Activated naive CD4-positive, alpha-beta T cell treated with anti-CD3 and anti-CD28 coated beads, Interleukin-2, amount 10 ng/mL, durations not matched to agents 7 days and 5 days (primary cell): ENCODE data around the gene HOXC6.
A peak's percentile ranks its signal among the peaks of the same experiment; 100 is the strongest.

ENCODE experiments used
- CTCF ChIA-PET: fragments of 350-600 bp; sonication (Branson Sonifier 250); formaldehyde crosslinking; loops from one replicate; lab custom pipeline; 2021; ENCODE audit warnings: antibody characterized with exemption; lab: Charles Lee
- DNase-seq: peaks from one replicate; pipeline ENCODE4 v3.0.0-alpha.2; 2020
- H3K27ac Mint-ChIP-seq: one replicate; pipeline ENCODE4 v1.8.0; 2021; ENCODE audit warnings: mild to moderate bottlenecking, moderate library complexity, mixed read lengths
- H3K27me3 Mint-ChIP-seq: one replicate; pipeline ENCODE4 v1.8.0; 2021; ENCODE audit warnings: mild to moderate bottlenecking, mixed read lengths
- H3K36me3 Mint-ChIP-seq: one replicate; pipeline ENCODE4 v1.8.0; 2021; ENCODE audit warnings: mixed read lengths
- H3K4me1 Mint-ChIP-seq: one replicate; pipeline ENCODE4 v1.8.0; 2021; ENCODE audit warnings: mixed read lengths
- H3K4me3 Mint-ChIP-seq: one replicate; pipeline ENCODE4 v1.8.0; 2021; ENCODE audit warnings: mild to moderate bottlenecking, moderate library complexity, mixed read lengths
- H3K9me3 Mint-ChIP-seq: one replicate; pipeline ENCODE4 v1.8.0; 2021; ENCODE audit warnings: mixed read lengths

Gene HOXC6

DNA sequence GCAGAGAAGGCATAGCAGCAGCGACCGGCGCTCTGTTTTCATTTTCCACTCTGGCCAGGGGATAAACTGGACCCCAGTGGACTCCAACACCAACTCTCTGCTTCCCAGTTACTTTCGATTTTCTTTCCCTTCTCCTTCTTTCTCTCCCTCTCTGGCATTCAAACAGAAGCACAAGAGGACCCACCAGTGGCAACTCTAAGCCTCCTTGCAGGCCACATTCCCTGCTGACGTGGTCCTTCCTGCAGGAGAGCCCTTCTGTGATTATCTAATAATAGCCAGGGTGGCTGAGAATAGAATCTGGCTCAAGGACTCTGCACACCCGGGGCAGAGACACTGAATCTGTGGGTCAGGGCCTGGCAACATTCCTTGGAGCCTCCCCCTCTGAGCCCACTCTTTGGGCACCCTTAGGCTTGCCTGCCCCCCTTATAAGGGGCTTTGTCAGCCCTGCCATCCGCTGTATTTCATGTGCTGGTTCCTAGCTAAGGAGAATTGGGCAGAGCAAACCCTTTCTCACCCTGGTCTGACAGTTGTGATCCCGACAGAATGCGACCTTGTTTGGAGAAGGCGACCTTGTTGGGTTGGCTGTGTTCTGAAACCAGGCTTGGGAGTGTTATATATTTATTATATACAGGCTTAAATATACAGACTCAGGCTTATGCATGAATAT lies 8.2 kb upstream of the HOXC6 start:
- H3K27ac Mint-ChIP-seq: no peak overlapping the region
- no peaks in the 10 kb centered on the region for H3K9me3 Mint-ChIP-seq
- peaks cover 100% of the 10 kb centered on the region for H3K27me3 Mint-ChIP-seq
- no peaks in the 10 kb centered on the region for H3K36me3 Mint-ChIP-seq
- H3K4me3 Mint-ChIP-seq: no peak overlapping the region
- CTCF ChIA-PET: interaction anchor here (2.6 kb wide), 1 partner anchor 13 kb away, joined by 11 read pairs; the partner anchor contains the start of gene HOXC5
- H3K4me1 Mint-ChIP-seq: peaks cover 19% of the 10 kb centered on the region
- no peak for DNase-seq

DNA sequence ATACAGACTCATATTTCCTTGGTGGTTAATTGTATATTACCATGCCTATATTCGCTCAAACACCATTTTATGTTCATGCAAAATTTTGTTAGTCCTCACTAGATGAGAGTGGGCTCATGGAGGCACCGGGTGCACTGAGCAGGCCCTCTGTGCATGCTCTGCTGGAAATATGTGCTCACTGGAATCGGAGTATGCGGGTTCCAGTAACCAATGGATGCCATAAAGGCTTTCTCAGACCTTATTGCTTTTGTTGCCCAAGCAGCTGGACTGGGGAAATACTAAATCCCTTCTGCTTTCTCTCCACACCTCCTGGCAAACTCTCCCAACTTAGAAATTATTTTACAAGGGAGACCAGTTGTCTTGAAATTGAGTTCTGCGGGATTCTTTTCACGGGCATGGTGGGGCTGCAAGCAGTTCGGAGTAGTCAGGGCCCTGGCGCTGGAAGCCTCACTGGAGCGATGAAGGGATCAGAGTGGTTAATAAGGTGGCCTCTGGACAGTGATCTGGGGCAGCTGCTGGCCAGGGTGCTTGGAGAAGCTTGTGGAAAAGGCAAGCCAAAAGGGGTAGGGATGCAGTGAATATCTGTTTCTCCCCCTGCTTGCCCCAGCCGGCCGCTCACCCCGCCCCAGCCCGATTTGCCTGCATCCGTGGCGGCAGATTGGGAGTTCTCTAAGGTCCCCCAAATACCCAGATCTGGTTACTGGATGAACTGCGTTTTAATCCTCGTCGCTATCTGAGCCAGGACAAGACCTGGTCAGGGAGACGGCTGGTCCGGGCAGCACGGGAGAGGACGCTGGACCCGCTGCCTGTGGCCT lies 7.4 kb upstream of the HOXC6 start:
- H3K9me3 Mint-ChIP-seq: no peaks in the 10 kb centered on the region
- CTCF ChIA-PET: interaction anchor here (2.6 kb wide), 1 partner anchor 12 kb away, joined by 11 read pairs; the partner anchor contains the start of gene HOXC5

DNA sequence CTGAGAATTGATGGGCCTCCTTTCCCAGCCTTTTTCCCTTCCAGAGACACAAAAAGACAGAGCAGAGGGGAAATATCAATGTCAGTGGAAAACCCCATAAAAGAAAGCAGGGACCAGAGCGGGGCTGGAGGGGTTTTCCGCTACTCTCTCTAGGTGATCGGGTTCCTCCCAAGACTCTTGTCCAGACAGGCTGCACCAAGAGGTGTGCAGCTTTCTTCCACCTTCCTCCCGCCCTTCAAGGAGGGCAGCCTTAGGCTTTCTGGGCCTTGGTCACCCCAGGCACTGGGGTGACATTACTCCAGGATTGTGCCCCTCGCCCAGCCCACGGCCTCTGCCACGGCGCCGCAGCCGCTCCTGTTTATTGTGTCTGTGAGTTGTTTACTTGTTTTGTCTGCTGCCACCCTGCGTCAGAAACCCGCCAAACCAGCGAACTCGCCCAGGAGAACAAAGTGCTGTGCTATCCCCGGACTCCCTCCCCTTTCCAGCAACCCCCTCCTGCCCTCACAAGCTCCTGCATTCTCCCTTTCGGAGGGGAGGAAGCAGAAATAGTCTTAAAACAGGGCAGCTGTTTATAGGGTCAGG lies 6.7 kb upstream of the HOXC6 start:
- Mint-ChIP-seq H3K4me3 (no peak overlapping the region), H3K27me3 (peaks cover 99% of the 10 kb centered on the region), H3K4me1 (peaks cover 25% of the 10 kb centered on the region), H3K36me3 (no peaks in the 10 kb centered on the region), H3K27ac (no peak overlapping the region), H3K9me3 (no peaks in the 10 kb centered on the region)
- DNase-seq: no peak
- CTCF ChIA-PET: interaction anchor here (0.7 to 2.7 kb wide), 4 partner anchors 11 to 186 kb away, joined by 3 to 11 read pairs (median 8); partner anchors contain the start of genes HOXC5 and HOXC8

More for the DNA sequence above, 7.4 kb upstream of the HOXC6 start:
- Mint-ChIP-seq H3K27me3 (peaks cover 100% of the 10 kb centered on the region), H3K36me3 (no peaks in the 10 kb centered on the region), H3K4me3 (no peak overlapping the region), H3K4me1 (peaks cover 21% of the 10 kb centered on the region), H3K27ac (no peak overlapping the region)
- no peak for DNase-seq

DNA sequence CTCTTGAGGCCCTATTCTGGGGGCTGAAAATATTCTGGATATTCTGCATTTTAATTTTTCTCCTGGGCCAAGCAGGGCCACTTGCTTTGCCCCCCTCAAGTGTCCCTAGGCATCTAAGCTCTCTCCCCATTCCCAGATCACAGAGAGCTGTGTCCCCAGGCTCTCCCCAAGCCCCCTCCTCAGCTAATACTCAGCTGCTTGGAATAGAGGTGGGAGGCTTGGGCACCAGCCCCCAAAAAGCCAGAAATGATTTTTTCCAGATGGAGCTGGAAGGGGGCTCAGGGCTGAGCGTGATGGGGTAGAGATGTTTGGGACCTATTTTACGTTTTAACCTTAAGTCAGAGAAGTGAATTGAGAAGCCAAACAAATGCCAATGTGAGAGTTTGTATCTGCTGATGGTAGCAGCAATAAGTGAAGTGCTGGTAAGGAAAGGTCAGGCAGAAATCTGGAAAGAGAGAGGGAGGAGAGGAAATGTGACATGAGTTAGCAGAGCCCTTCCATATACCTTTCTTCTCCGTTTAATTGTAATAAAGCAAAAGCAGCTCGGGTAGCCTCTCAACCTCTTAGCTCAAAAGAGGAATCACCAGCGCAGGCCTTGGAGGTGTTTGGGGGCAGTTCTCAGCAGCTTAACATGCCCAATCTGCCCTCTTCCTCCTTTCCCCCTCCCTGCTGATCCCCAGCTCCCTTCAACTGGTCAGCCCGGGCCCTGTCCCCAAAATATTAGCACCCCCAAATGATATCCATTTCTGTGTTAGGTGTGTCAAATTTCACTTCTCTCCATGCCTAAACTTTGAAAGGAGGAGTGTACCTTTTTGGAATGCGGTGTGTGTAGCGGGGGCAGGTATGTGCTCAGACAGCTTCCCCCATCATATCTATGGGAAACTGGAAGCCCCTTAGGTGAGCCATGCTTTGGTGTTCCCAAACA lies 5.0 kb upstream of the HOXC6 start:
- DNase-seq: no peak
- Mint-ChIP-seq H3K4me1 (peaks cover 17% of the 10 kb centered on the region), H3K9me3 (no peaks in the 10 kb centered on the region), H3K36me3 (no peaks in the 10 kb centered on the region), H3K27ac (no peak overlapping the region), H3K4me3 (no peak overlapping the region), H3K27me3 (peaks cover 99% of the 10 kb centered on the region)
- CTCF ChIA-PET: interaction anchor here (1.1 to 2.7 kb wide), 6 partner anchors 9 to 191 kb away, joined by 3 to 11 read pairs (median 4); no protein-coding TSS in a partner anchor

DNA sequence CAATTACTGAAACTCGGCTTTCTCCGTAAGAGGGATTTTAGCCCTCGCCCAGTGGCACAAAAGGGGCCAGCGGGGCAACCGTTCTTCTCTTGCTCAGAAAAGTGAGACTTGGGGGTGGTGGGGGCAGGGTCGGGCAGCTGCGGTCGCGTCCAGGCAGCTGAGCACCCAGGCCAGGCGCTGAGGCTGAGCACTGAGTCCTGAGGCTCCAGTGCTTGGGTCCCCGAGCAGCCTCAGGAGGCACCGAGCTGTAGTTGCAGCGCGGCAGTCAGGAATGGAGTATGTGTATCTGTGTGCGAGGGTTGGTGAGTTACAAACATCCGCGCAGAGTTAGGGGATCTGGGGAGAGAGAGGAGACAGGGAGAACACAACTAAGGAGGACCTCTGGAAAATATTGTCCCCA lies 4.1 kb upstream of the HOXC6 start:
- no peak for DNase-seq
- H3K9me3 Mint-ChIP-seq: no peaks in the 10 kb centered on the region
- H3K4me1 Mint-ChIP-seq: peaks cover 17% of the 10 kb centered on the region
- CTCF ChIA-PET: interaction anchor here (1.1 to 2.7 kb wide), 6 partner anchors 8 to 190 kb away, joined by 3 to 11 read pairs (median 4); no protein-coding TSS in a partner anchor
- no peaks in the 10 kb centered on the region for H3K36me3 Mint-ChIP-seq
- no peak overlapping the region for H3K4me3 Mint-ChIP-seq
- H3K27me3 Mint-ChIP-seq: peaks cover 99% of the 10 kb centered on the region
- no peak overlapping the region for H3K27ac Mint-ChIP-seq

DNA sequence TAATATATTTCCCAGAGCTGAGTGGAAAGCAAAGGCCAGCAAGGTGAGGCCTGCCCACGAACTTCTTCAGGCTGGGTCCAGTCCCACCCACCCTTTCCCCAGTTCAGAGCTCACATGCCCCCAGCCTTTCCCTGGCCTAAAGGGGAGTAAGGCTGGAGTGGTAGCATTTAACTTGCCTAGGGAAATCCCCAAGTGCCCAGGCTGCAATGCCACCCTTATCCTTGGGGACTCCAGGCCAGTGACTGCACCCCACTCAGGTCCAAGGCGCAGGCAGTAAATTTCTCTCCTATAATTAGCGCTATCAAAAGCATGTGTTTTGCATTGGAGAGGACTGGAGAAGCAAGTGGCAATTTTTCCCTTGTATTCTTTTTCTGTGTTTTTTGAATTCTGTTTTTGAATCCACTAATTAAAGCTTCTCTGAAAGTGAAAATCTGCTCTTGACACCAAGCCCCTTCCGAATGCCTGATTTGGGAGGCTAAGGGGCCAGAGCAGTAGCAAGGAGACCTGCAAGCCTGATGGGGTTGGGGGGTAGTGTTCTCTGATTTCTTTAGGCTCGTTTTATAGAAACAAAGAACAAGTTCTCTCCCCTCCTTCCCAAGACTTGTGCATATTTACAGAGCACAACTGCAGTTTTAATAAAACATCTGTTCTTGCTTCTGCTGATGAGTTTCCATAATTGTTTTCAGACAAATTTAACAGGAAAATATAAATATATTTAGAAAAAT lies 3.5 kb upstream of the HOXC6 start:
- no peak overlapping the region for H3K4me3 Mint-ChIP-seq
- H3K27ac Mint-ChIP-seq: no peak overlapping the region
- CTCF ChIA-PET: interaction anchor here (1.2 to 2.7 kb wide), 3 partner anchors 19 to 183 kb away, joined by 4 to 11 read pairs (median 4); no protein-coding TSS in a partner anchor
- no peak for DNase-seq
- H3K4me1 Mint-ChIP-seq: peaks cover 14% of the 10 kb centered on the region
- peaks cover 99% of the 10 kb centered on the region for H3K27me3 Mint-ChIP-seq
- H3K9me3 Mint-ChIP-seq: no peaks in the 10 kb centered on the region
- H3K36me3 Mint-ChIP-seq: no peaks in the 10 kb centered on the region

DNA sequence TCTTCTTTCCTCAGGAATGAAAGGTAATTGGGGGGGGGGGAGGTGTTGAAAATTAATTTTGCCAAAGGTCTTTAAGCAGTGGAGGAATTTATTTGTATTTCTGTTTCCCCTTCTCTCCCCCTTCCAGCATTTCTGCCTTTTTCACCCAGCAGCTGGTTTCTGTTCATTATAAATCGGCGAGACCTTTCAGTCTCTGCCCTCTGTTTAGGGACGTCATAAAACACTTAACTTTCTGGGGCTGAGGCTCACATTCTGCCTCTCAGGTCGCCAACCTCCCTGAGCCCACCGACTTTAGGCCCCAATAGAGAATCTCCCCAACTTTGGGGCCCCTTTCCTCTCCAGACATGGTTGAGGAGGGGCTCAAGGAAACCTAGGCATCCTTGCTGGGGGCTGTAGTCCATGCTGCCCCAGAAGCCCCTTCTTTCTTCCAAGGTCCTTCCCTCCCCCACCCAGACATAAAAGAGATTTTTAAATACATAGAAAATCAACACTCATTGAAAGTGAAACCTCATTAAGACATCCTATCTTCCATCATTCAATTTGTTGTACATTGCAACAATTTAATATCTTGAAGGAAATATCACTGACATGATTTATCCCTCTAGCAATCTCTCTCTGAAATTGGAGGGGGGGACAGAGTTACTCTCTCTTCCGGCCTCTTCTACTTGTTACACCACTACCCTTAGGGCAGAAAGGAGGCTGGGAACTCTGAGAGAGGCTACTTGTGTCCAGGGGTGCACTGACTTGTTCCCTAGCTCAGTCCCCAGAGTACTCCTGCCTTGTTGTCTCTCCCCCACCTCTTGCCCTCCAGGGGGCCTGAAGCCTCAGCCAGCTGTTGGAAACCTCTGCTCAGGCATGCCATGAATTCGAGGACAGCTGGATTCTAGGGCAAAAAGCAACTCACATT lies 2.5 kb upstream of the HOXC6 start:
- DNase-seq: no peak
- H3K27me3 Mint-ChIP-seq: peaks cover 99% of the 10 kb centered on the region
- no peaks in the 10 kb centered on the region for H3K9me3 Mint-ChIP-seq
- H3K27ac Mint-ChIP-seq: no peak overlapping the region
- H3K4me1 Mint-ChIP-seq: peaks cover 14% of the 10 kb centered on the region
- CTCF ChIA-PET: interaction anchor here (1.6 to 1.9 kb wide), 2 partner anchors 19 to 189 kb away, joined by 4 to 5 read pairs; no protein-coding TSS in a partner anchor
- no peak overlapping the region for H3K4me3 Mint-ChIP-seq
- no peaks in the 10 kb centered on the region for H3K36me3 Mint-ChIP-seq

DNA sequence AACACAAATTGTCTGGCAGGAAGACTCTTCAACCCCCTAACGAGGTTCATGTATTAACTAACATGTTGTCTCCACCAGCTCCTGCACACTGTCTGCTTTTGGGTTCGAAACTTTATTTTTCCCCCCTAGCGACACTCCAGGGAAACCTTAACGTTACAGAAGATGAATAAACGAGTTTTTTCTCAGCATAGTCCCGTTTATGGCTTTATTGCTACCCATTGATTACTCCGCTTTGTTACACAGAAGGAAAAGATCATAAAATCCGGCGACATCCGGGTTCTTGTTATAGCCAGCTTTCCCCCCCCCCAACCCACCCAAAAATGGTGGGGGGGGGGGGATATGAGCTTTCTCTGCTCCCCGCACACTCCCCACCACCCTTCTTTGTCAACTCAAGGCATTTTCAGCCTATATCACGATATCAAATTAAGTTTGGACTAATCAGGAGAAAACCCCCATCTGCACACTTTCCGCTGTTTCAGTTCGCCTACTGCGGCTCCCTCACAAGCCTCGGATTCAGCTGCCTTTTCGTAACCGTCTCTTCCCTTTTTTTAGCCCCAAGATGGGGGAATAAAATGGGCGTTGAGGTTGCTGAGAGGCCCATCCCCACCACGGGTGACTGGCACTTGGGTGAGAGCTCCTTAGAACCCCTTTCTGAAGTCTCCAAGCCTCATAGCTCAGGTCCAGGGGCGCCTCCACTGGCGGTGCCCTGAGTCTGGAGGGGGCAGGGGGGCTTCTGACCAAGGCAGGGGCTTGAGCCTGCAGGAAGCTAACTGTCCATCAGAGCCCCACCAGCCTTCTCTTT lies 1.4 kb upstream of the HOXC6 start:
- no peak overlapping the region for H3K4me3 Mint-ChIP-seq

DNA sequence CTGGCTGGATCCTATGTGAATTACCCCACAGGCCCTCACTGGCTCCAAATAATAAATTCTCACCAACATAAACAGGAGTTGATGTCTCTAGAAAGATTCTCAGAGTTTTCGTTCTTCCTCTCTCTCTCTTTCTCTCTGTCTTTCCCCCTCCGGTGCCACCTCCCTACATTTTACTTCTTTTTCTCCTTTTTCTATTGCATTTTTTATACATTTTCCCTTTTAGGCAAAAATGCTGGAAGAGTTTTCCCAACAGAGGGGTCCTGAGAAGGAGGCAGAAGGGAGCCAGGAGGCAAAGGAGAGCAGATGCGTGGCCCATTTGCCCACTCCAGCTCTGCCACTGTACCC lies 826 bp upstream of the HOXC6 start:
- no peaks in the 10 kb centered on the region for H3K9me3 Mint-ChIP-seq
- no peaks in the 10 kb centered on the region for H3K36me3 Mint-ChIP-seq
- CTCF ChIA-PET: interaction anchor here (0.8 to 1.6 kb wide), 4 partner anchors 21 to 164 kb away, joined by 3 to 5 read pairs (median 4); no protein-coding TSS in a partner anchor
- H3K27ac Mint-ChIP-seq: no peak overlapping the region
- no peak overlapping the region for H3K4me3 Mint-ChIP-seq
- peaks cover 99% of the 10 kb centered on the region for H3K27me3 Mint-ChIP-seq
- H3K4me1 Mint-ChIP-seq: peaks cover 14% of the 10 kb centered on the region
- DNase-seq: no peak

More for the DNA sequence above, 1.4 kb upstream of the HOXC6 start:
- Mint-ChIP-seq H3K9me3 (no peaks in the 10 kb centered on the region), H3K27me3 (peaks cover 99% of the 10 kb centered on the region), H3K36me3 (no peaks in the 10 kb centered on the region), H3K4me1 (peaks cover 14% of the 10 kb centered on the region), H3K27ac (no peak overlapping the region)
- no peak for DNase-seq
- CTCF ChIA-PET: interaction anchor here (0.8 to 1.9 kb wide), 4 partner anchors 20 to 188 kb away, joined by 3 to 5 read pairs (median 4); no protein-coding TSS in a partner anchor

DNA sequence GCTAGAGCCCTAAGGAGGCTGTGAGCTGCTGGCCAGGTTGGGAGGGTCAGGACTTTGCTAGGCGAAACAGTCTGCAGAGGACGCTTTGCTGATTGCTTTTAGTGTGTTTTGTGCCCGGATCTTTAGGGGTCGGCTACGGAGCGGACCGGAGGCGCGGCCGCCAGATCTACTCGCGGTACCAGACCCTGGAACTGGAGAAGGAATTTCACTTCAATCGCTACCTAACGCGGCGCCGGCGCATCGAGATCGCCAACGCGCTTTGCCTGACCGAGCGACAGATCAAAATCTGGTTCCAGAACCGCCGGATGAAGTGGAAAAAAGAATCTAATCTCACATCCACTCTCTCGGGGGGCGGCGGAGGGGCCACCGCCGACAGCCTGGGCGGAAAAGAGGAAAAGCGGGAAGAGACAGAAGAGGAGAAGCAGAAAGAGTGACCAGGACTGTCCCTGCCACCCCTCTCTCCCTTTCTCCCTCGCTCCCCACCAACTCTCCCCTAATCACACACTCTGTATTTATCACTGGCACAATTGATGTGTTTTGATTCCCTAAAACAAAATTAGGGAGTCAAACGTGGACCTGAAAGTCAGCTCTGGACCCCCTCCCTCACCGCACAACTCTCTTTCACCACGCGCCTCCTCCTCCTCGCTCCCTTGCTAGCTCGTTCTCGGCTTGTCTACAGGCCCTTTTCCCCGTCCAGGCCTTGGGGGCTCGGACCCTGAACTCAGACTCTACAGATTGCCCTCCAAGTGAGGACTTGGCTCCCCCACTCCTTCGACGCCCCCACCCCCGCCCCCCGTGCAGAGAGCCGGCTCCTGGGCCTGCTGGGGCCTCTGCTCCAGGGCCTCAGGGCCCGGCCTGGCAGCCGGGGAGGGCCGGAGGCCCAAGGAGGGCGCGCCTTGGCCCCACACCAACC lies 1.5 kb downstream of the HOXC6 start:
- CTCF ChIA-PET: interaction anchor here (1.4 to 4.9 kb wide), 2 partner anchors 15 to 163 kb away, joined by 3 to 93 read pairs; partner anchors contain the start of gene SMUG1
- no peak for DNase-seq
- Mint-ChIP-seq H3K27me3 (peaks cover 99% of the 10 kb centered on the region), H3K36me3 (peaks cover 3% of the 10 kb centered on the region), H3K27ac (peak overlapping the region; percentile 37), H3K4me1 (peaks cover 29% of the 10 kb centered on the region), H3K9me3 (no peaks in the 10 kb centered on the region), H3K4me3 (no peak overlapping the region)
